GM12875 (cell line): ENCODE results near the gene BABAM2.

Experiments used
- H3K4me3 ChIP-seq: one replicate; pipeline ENCODE4 v1.5.1; 2011; ENCODE audit warnings: low read depth, low read length, control low read depth
- CTCF ChIP-seq: IDR thresholded peaks from 2 replicates; pipeline ENCODE4 v1.5.1; 2011; ENCODE audit warnings: low read depth, mild to moderate bottlenecking, control low read depth, inconsistent platforms, low read length, moderate library complexity, borderline replicate concordance; ENCODE audit not compliant: insufficient read depth

BABAM2 gene

GRCh38 chr2:27955384-27956161 is 65.0 kb downstream of the BABAM2 start:
- no peak for TF ChIP-seq CTCF
- H3K4me3 ChIP-seq, result no peak overlapping the region

GRCh38 chr2:27956888-27957287 is 66.4 kb downstream of the BABAM2 start:
- no peak overlapping the region for H3K4me3 ChIP-seq
- TF ChIP-seq CTCF, result no peak

DNA sequence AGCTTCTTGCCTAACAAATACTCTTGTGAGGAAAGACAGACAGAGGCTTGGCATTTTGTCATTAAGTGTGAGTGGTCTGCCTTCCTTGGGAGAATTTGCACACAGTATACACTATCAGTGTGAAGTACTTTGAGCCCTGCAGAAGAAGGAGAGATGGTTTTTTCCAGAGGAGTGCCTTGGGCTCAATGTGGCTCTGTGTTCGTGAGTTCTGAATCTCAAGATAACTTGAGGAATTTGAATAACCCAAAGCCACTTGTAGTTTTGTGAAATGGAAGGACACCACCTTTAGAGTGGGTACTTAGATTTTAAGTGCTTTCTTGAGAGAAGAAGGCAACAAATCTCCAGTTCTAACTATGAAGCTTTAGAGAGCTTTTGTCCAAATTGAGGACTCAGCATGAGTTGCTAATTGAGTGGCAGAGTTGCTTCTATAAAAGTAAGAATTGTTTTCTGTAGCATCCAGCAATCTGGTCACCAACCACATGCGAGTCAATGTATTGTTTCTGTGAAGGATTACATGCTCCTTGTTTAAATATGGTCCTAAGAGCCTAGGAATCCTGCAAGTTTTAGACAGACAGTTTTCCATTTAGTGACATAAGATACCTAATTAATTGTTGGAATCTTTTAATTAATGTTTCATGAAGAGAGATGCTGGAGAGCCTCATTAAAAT is 68.3 kb downstream of the BABAM2 start:
- TF ChIP-seq CTCF, result no peak
- H3K4me3 ChIP-seq, result no peak overlapping the region

- H3K4me3 ChIP-seq, result no peak overlapping the region
- no peak for TF ChIP-seq CTCF
Measured at GRCh38 chr2:27959496-27959895, 69.0 kb downstream of the BABAM2 start.

DNA sequence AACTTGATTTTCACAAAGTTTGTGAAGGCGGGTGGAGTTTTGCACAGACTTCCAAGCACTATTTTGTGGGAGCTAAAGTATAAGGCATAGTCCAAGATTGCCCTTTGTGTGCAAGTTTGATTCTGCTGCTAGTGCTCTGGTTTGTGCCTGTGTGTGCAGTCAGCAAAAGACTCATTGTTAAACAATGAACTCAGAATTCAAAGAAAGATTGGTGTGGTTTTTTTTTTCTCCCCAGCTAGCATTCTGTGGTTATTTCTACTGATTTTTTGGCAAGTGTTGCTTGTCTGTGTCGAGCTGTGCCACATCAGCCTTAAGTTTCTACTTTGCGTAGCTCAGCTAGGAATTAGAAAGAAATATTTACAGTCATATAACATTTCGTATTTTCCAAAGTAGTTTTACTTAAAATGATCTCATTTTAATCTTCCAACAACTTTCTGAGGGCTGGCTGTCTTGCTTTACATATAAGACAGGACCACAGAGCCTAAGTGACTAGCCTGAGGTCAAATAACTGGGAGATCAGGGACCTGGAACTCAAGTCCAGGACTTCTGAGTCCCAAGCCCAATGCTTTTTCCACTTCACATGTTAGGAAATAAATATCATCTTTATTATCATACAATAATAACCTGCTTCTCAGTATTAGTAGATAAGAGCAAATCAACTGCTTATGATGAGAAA is 69.8 kb downstream of the BABAM2 start:
- TF ChIP-seq CTCF, result no peak
- no peak overlapping the region for H3K4me3 ChIP-seq

- no peak for TF ChIP-seq CTCF
Measured at GRCh38 chr2:27962006-27962405, 71.5 kb downstream of the BABAM2 start.

More at GRCh38 chr2:27962006-27962405, 71.5 kb downstream of the BABAM2 start:
- no peak overlapping the region for H3K4me3 ChIP-seq
